A673 (cell line): ENCODE results near the gene DCANP1. TPM values are rescaled to one million over a fixed set of nuclear protein-coding genes. Genes with fewer than 3 reads are reported as not detected.

Experiments used
- BruUV-seq: library from RNA; stranded (reverse); fragments of 400-500 nt; replicated peaks from 2 replicates; lab custom pipeline; 2021; lab: Mats Ljungman, UMichigan
- CTCF ChIA-PET: fragments of 300-600 bp; sonication (Branson Sonifier 250); formaldehyde crosslinking; loops from one replicate; lab custom pipeline; 2022; ENCODE audit warnings: antibody characterized with exemption; lab: Charles Lee
- POLR2A ChIA-PET: fragments of 300-600 bp; sonication (Branson Sonifier 250); formaldehyde crosslinking; loops from one replicate; lab custom pipeline; 2022; ENCODE audit warnings: antibody characterized with exemption; ENCODE audit not compliant: low non-redundant PET; lab: Charles Lee
- DNase-seq: peaks from one replicate; pipeline ENCODE4 v3.0.0-alpha.2; 2015; ENCODE audit warnings: low spot score
- H3K27ac ChIP-seq: fragments of 200-600 bp; sonication (generic); 2 replicates; pipeline ENCODE4 v1.5.1; 2016; ENCODE audit warnings: mixed run types, low read depth, mild to moderate bottlenecking, mixed read lengths, antibody characterized with exemption, low read length; ENCODE audit not compliant: poor library complexity, severe bottlenecking
- H3K27me3 ChIP-seq: fragments of 200-600 bp; sonication (generic); replicated peaks from 2 replicates; pipeline ENCODE4 v1.6.1; 2017; ENCODE audit warnings: mixed run types, low read depth, mild to moderate bottlenecking, mixed read lengths, antibody characterized with exemption, low read length; ENCODE audit not compliant: insufficient read depth, poor library complexity
- H3K36me3 ChIP-seq: fragments of 200-600 bp; sonication (generic); 2 replicates; pipeline ENCODE4 v1.6.1; 2016; ENCODE audit warnings: mixed run types, mild to moderate bottlenecking, mixed read lengths, antibody characterized with exemption, low read length; ENCODE audit not compliant: insufficient read depth, poor library complexity, severe bottlenecking
- H3K4me1 ChIP-seq: fragments of 200-600 bp; sonication (generic); 2 replicates; pipeline ENCODE4 v1.6.1; 2017; ENCODE audit warnings: mixed run types, mild to moderate bottlenecking, mixed read lengths, antibody characterized with exemption, low read length; ENCODE audit not compliant: insufficient read depth, poor library complexity, severe bottlenecking
- H3K4me3 ChIP-seq: fragments of 200-600 bp; sonication (generic); 2 replicates; pipeline ENCODE4 v1.5.1; 2016; ENCODE audit warnings: low read depth, mixed run types, mild to moderate bottlenecking, mixed read lengths, low read length; ENCODE audit not compliant: poor library complexity, severe bottlenecking
- H3K9me3 ChIP-seq: fragments of 200-600 bp; sonication (generic); 2 replicates; pipeline ENCODE4 v1.6.1; 2016; ENCODE audit warnings: mixed run types, low read depth, mild to moderate bottlenecking, mixed read lengths, antibody characterized with exemption, low read length; ENCODE audit not compliant: poor library complexity, severe bottlenecking
- EZH2 ChIP-seq: fragments of 200-600 bp; sonication (generic); IDR thresholded peaks from 2 replicates; pipeline ENCODE4 v1.6.1; 2017; ENCODE audit warnings: borderline replicate concordance, low read depth, mild to moderate bottlenecking, mixed read lengths, antibody characterized with exemption, low read length; ENCODE audit not compliant: poor library complexity, severe bottlenecking
- intact Hi-C: fragments of 100-400 bp; cut with micrococcal nuclease; formaldehyde crosslinking; loops from one replicate; pipeline ENCODE4 v1.10.0; 2022; ENCODE audit not compliant: unreplicated experiment
- total RNA-seq: library from RNA; stranded (reverse); gene quantifications from 2 replicates; pipeline ENCODE4 v1.2.3, GENCODE V29; 2021
- TF ChIP-seq, protein P1 (sequence below): fragments of 300-800, 200-600 bp; sonication (generic); conservative IDR thresholded peaks from 2 replicates; pipeline ENCODE4 v1.5.1; 2017; ENCODE audit warnings: low read depth, mild to moderate bottlenecking, antibody characterized with exemption, low read length, moderate library complexity, mixed read lengths

The DCANP1 gene
- total RNA-seq, 1 experiment from 2014 or later, result not detected

DNA sequence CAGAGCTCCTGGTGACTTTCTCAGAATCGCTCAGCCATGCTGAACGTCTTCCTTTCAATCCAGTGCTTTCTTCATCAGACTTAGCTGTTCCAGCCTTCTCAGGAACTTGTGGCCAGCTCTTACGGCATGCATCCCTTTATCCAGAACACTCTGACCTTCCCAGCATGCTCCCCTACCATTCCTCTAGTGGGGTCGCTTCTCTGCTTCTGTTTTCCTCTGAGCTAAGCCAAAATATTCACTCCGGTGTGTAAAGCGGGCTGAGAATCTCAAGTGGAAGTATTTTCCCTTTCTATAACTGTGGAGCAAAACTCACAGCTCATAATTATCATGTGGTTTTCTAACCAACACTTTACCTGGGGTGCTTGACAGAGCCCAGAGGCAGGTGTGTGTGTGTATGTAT lies 6.2 kb downstream of the DCANP1 start:
- Histone ChIP-seq H3K27me3 (peaks cover 4% of the 10 kb centered on the region), H3K4me3 (no peak overlapping the region), H3K36me3 (no peaks in the 10 kb centered on the region), H3K9me3 (no peaks in the 10 kb centered on the region), H3K4me1 (no peaks in the 10 kb centered on the region), H3K27ac (no peak overlapping the region)
- POLR2A ChIA-PET, result no interaction called here
- intact Hi-C loops, result no loop called here
- CTCF ChIA-PET, result no interaction called here
- TF ChIP-seq EZH2, result no peak
- TF ChIP-seq, protein P1, sequence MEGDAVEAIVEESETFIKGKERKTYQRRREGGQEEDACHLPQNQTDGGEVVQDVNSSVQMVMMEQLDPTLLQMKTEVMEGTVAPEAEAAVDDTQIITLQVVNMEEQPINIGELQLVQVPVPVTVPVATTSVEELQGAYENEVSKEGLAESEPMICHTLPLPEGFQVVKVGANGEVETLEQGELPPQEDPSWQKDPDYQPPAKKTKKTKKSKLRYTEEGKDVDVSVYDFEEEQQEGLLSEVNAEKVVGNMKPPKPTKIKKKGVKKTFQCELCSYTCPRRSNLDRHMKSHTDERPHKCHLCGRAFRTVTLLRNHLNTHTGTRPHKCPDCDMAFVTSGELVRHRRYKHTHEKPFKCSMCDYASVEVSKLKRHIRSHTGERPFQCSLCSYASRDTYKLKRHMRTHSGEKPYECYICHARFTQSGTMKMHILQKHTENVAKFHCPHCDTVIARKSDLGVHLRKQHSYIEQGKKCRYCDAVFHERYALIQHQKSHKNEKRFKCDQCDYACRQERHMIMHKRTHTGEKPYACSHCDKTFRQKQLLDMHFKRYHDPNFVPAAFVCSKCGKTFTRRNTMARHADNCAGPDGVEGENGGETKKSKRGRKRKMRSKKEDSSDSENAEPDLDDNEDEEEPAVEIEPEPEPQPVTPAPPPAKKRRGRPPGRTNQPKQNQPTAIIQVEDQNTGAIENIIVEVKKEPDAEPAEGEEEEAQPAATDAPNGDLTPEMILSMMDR, result no peak
- DNase-seq, result no peak
- BruUV-seq, result no TSS peak

DNA sequence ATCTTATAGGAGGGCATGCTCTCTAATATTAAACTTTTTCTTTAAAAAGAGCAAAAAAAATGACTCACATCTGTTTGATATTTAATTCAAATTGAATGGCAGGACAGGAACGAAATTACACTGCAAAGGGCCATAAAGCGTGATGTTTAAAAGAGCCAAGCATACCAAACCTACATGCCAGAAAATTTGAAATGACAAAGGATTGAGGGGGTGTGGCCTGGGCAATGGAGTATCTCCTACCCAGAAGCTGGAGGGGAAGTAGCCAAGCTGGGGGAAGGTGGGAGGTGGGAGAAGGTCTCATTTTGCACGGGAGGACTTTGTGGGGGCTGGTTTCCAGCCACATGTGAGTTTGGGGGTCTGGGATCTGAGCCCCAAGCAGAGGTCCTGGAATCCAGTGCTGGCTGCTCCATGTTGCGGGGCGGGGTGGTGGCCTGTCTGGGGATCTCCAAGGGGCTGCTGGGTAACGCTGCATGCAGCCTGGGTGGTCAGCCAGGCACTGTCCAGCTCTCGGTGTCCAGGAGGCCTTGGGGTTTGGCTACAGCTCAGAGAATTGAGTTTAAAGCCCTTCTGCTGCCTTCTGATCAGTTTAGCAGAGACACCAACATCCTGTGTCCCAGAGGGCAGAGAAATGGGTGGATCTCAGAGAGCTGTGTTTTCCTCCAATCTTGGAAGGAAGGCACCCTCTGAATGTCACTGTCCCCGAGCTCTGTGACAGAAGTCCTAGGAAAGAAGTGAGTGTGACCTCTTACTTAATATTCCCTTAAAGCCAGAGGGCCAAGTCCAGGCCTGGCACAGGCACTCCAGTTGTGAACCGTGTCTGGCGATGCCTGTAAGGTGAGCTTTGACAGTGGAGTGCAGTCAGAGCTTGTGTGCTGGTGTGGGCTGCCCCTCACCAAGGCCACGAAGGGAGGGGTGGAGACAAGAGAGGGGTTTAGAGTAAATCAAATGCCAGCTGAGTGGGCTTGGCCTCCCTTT lies 7.6 kb downstream of the DCANP1 start:
- ChIA-PET POLR2A (no interaction called here), CTCF (interaction anchor here (0.5 kb wide), 1 partner anchor 835 kb away, joined by 3 read pairs; no protein-coding TSS in a partner anchor)
- peaks cover 5% of the 10 kb centered on the region for H3K27me3 ChIP-seq
- no peak for DNase-seq
- no peaks in the 10 kb centered on the region for H3K36me3 ChIP-seq
- H3K4me1 ChIP-seq, result no peaks in the 10 kb centered on the region
- no peaks in the 10 kb centered on the region for H3K9me3 ChIP-seq
- H3K4me3 ChIP-seq, result no peak overlapping the region
- no peak overlapping the region for H3K27ac ChIP-seq
- intact Hi-C loops, result no loop called here
- TF ChIP-seq EZH2, result no peak
- TF ChIP-seq, protein P1, result no peak
- BruUV-seq, result no TSS peak

DNA sequence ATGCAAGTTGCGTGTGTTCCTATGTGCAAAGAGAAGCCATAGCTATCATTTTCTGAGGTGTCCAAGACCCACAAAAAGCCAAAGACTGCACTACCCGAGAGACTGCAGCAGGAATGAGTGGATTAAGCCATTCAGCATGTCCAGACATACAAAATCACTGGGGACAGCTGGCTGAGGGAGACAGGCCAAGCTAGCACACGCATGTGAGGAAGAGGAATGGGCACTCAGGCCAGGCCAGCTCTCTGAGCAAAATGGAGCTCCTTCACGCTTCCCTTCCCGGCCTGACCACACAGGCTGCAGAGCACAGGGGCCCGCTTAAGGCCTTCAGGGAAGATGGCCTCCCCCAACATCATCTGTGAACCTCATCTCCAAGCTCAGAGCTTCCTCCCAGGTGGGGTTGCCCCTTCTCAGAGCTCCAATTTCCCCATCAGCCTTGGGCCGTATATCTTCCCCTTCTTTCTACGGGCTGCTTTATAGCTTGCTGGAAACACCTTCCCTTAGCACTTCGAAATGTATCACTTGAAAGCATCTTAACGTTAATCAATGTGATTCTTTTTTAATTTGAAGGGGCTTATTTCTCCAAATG lies 8.4 kb downstream of the DCANP1 start:
- peaks cover 5% of the 10 kb centered on the region for H3K27me3 ChIP-seq
- no peaks in the 10 kb centered on the region for H3K36me3 ChIP-seq
- H3K4me3 ChIP-seq, result no peak overlapping the region
- TF ChIP-seq EZH2, result no peak
- TF ChIP-seq, protein P1, result no peak
- DNase-seq, result no peak
- H3K27ac ChIP-seq, result no peak overlapping the region
- H3K4me1 ChIP-seq, result no peaks in the 10 kb centered on the region
- BruUV-seq, result no TSS peak
- H3K9me3 ChIP-seq, result no peaks in the 10 kb centered on the region
- intact Hi-C loops, result no loop called here
- POLR2A ChIA-PET, result no interaction called here
- CTCF ChIA-PET, result interaction anchor here (0.5 kb wide), 1 partner anchor 836 kb away, joined by 3 read pairs; no protein-coding TSS in a partner anchor
